Endothelial cell of umbilical vein (primary cell): ENCODE results near the gene COG4. TPM values are rescaled to one million over a fixed set of nuclear protein-coding genes. Genes with fewer than 3 reads are reported as not detected.

Source experiments
- BruUV-seq: library from RNA; stranded (reverse); fragments of 400-500 nt; replicated peaks from 2 replicates; lab custom pipeline; 2021; lab: Mats Ljungman, UMichigan
- CTCF ChIA-PET: fragments of 300-600, 350-600 bp; sonication (Branson Sonifier 250); formaldehyde crosslinking; loops from one replicate; lab custom pipeline; 2021; ENCODE audit warnings: antibody characterized with exemption, inconsistent platforms; lab: Charles Lee
- POLR2A ChIA-PET: fragments of 300-600, 350-600 bp; sonication (Branson Sonifier 250); formaldehyde crosslinking; loops from one replicate; lab custom pipeline; 2021; ENCODE audit warnings: antibody characterized with exemption, inconsistent platforms; lab: Charles Lee
- DNase-seq: peaks from one replicate; pipeline ENCODE4 v3.0.0-alpha.2; 2011; ENCODE audit warnings: low read depth, low spot score
- FAIRE-seq: peaks from 2 replicates; lab custom pipeline; 2011; peaks lifted over from hg19 to GRCh38; lab: Jason Lieb, UNC
- H2AFZ ChIP-seq: 2 replicates; pipeline ENCODE4 v1.6.0; 2012; ENCODE audit warnings: low read depth, low read length, control low read depth, inconsistent platforms
- H3K27ac ChIP-seq: 2 replicates; pipeline ENCODE4 v1.5.1; 2011; ENCODE audit warnings: low read depth, mild to moderate bottlenecking, control low read depth, low read length, moderate library complexity; ENCODE audit not compliant: insufficient read depth
- H3K27me3 ChIP-seq, 2 experiments: 2 replicates each; pipeline versions ENCODE4 v1.6.0 to v1.6.1; 2011; ENCODE audit warnings: low read length in 2 of 2, mixed read lengths in 1 of 2; ENCODE audit not compliant: control insufficient read depth in 2 of 2, insufficient read depth in 2 of 2
- H3K36me3 ChIP-seq, 2 experiments: 2 replicates in 1 of 2; 3 replicates in 1 of 2; pipeline ENCODE4 v1.5.1; 2011; ENCODE audit warnings: low read length in 2 of 2, mild to moderate bottlenecking in 1 of 2, moderate library complexity in 1 of 2; ENCODE audit not compliant: control insufficient read depth in 2 of 2, insufficient read depth in 2 of 2; ENCODE audit errors: extremely low read depth in 1 of 2
- H3K4me1 ChIP-seq: 3 replicates; pipeline ENCODE4 v1.5.1; 2011; ENCODE audit warnings: mild to moderate bottlenecking, low read length; ENCODE audit not compliant: control insufficient read depth, insufficient read depth; ENCODE audit errors: extremely low read depth
- H3K4me2 ChIP-seq: 2 replicates; pipeline ENCODE4 v1.6.1; 2011; ENCODE audit warnings: low read length, control low read depth, mixed read lengths; ENCODE audit not compliant: insufficient read depth
- H3K4me3 ChIP-seq, 3 experiments: fragments of 200-600 bp in 1 of 3; sonication (generic), shearing (Covaris generic) in 1 of 3; replicated peaks in 1 of 3; 2 replicates each; pipeline ENCODE4 v1.5.1; 2011 to 2016; ENCODE audit warnings: control low read depth in 3 of 3, low read length in 3 of 3, mild to moderate bottlenecking in 2 of 3, inconsistent platforms in 1 of 3, low read depth in 1 of 3, moderate library complexity in 1 of 3; ENCODE audit not compliant: insufficient read depth in 1 of 3
- H3K79me2 ChIP-seq: 2 replicates; pipeline ENCODE4 v1.6.0; 2012; ENCODE audit warnings: low read length, inconsistent platforms; ENCODE audit not compliant: control insufficient read depth, insufficient read depth
- H3K9ac ChIP-seq: replicated peaks from 2 replicates; pipeline ENCODE3; 2011; ENCODE audit warnings: low read length, control low read depth; ENCODE audit not compliant: insufficient read depth; ENCODE audit errors: extremely low read depth
- H3K9me1 ChIP-seq: replicated peaks from 3 replicates; pipeline ENCODE4 v1.6.0; 2011; ENCODE audit warnings: mild to moderate bottlenecking, low read length; ENCODE audit not compliant: control insufficient read depth, insufficient read depth; ENCODE audit errors: extremely low read depth
- H3K9me3 ChIP-seq: replicated peaks from 2 replicates; pipeline ENCODE4 v1.5.1; 2012; ENCODE audit warnings: low read length, inconsistent platforms; ENCODE audit not compliant: control insufficient read depth, insufficient read depth
- H4K20me1 ChIP-seq: replicated peaks from 2 replicates; pipeline ENCODE3; 2011; ENCODE audit warnings: mild to moderate bottlenecking, low read length; ENCODE audit not compliant: control insufficient read depth, insufficient read depth; ENCODE audit errors: extremely low read depth
- EZH2 ChIP-seq: IDR thresholded peaks from 2 replicates; pipeline ENCODE4 v1.6.1; 2012; ENCODE audit warnings: borderline replicate concordance, low read depth, mild to moderate bottlenecking, moderate library complexity, low read length, inconsistent platforms; ENCODE audit not compliant: severe bottlenecking
- FOS ChIP-seq: IDR thresholded peaks from 2 replicates; pipeline ENCODE4 v1.6.1; 2011; ENCODE audit warnings: mild to moderate bottlenecking, low read length, moderate library complexity, borderline replicate concordance; ENCODE audit not compliant: insufficient read depth
- MAX ChIP-seq: IDR thresholded peaks from 2 replicates; pipeline ENCODE4 v1.6.1; 2011; ENCODE audit not compliant: insufficient read depth, insufficient read length
- MYC ChIP-seq: IDR thresholded peaks from one replicate; pipeline ENCODE4 v1.6.1; 2011; ENCODE audit warnings: mild to moderate bottlenecking, low read depth, low read length
- POLR2A ChIP-seq: IDR thresholded peaks from 2 replicates; pipeline ENCODE4 v1.6.1; 2012; ENCODE audit warnings: low read depth, mild to moderate bottlenecking, control low read depth, low read length
- dilution Hi-C: fragments of 300-500 bp; cut with MboI; formaldehyde crosslinking; loops from one replicate; pipeline ENCODE4 v1.15.0; 2019; ENCODE audit warnings: low sequenced_read_pairs; ENCODE audit not compliant: extremely low pct_ligation_motif_present
- intact Hi-C: fragments of 100-400 bp; cut with micrococcal nuclease; formaldehyde crosslinking; loops from one replicate; pipeline ENCODE4 v1.10.0; 2022
- polyA plus RNA-seq, 4 experiments: library from polyadenylated mRNA; depleted of rRNA in 3 of 4; stranded (reverse) in 3 of 4; unstranded in 1 of 4; fragments of >200 nt; gene quantifications; 2 replicates each; pipeline versions ENCODE4 v1.2.1 to v1.2.3, GENCODE V29; 2011 to 2012; ENCODE audit warnings: missing spikeins in 1 of 4
- total RNA-seq: library from RNA; stranded (reverse); gene quantifications from 2 replicates; pipeline ENCODE4 v1.2.3, GENCODE V29; 2021
- TF ChIP-seq, protein P1 (sequence below), 2 donors: IDR thresholded peaks; 1 replicate in 1 of 2; 2 replicates in 1 of 2; pipeline ENCODE4 v1.5.1; 2011; ENCODE audit warnings: low read length in 2 of 2, mild to moderate bottlenecking in 2 of 2, moderate library complexity in 2 of 2, control low read depth in 1 of 2, inconsistent platforms in 1 of 2, low read depth in 1 of 2; ENCODE audit not compliant: insufficient read depth in 1 of 2; ENCODE audit errors: extremely low read depth in 1 of 2

The COG4 gene
- total and polyA plus RNA-seq, 2 donors (not counting 3 experiments of a cell fraction or from before 2014, with no cell fraction given): 53.7 to 61.2 TPM

DNA sequence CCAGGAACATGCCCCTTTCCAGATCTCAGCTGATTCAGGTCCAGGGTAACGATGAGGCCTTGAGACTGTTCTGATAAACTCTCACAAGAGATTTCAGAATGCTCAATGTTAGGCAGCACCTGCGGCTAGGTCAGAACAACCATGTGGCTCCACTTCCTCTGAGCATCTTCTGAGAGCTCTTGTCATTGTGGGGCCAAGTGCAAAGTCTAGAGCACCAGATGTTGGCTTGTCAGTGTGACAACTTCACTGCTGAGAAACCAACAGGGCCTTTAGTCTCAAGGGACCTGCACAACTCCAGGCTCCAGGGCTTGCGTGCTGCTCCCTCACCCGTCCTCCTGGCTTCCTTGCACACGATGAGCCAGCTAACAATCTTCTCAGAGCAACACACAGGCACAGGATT lies 39.9 kb downstream of the COG4 start:
- intact Hi-C loops: no loop called here
- DNase-seq: no peak
- no TSS peak for BruUV-seq

GRCh38 chr16:70482624-70483023 lies 40.7 kb downstream of the COG4 start:
- no peak for TF ChIP-seq FOS
- TF ChIP-seq MAX: no peak
- TF ChIP-seq POLR2A: no peak
- TF ChIP-seq, protein P1, sequence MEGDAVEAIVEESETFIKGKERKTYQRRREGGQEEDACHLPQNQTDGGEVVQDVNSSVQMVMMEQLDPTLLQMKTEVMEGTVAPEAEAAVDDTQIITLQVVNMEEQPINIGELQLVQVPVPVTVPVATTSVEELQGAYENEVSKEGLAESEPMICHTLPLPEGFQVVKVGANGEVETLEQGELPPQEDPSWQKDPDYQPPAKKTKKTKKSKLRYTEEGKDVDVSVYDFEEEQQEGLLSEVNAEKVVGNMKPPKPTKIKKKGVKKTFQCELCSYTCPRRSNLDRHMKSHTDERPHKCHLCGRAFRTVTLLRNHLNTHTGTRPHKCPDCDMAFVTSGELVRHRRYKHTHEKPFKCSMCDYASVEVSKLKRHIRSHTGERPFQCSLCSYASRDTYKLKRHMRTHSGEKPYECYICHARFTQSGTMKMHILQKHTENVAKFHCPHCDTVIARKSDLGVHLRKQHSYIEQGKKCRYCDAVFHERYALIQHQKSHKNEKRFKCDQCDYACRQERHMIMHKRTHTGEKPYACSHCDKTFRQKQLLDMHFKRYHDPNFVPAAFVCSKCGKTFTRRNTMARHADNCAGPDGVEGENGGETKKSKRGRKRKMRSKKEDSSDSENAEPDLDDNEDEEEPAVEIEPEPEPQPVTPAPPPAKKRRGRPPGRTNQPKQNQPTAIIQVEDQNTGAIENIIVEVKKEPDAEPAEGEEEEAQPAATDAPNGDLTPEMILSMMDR (IDR thresholded peaks at IDR 0.05; ENCODE audit: extremely low read depth in 1 of 2, insufficient read depth in 1 of 2, low read depth in 1 of 2, low read length in 2 of 2): no peak
- no peak for TF ChIP-seq MYC
- BruUV-seq: no TSS peak
- CTCF ChIA-PET: interaction anchor here (1.0 to 1.9 kb wide), 3 partner anchors 9 to 172 kb away, joined by 3 to 6 read pairs (median 4); no protein-coding TSS in a partner anchor

More for the DNA sequence above, 39.9 kb downstream of the COG4 start:
- no peak overlapping the region for H3K27ac ChIP-seq
- peaks cover 0 to 32% of the 10 kb centered on the region in 2 experiments for H3K36me3 ChIP-seq
- no peak overlapping the region for H3K9ac ChIP-seq
- H3K4me2 ChIP-seq: no peak overlapping the region
- dilution Hi-C loops: no loop called here
- TF ChIP-seq, protein P1 (IDR thresholded peaks at IDR 0.05; ENCODE audit: extremely low read depth in 1 of 2, insufficient read depth in 1 of 2, low read depth in 1 of 2, low read length in 2 of 2): no peak
- no peak for TF ChIP-seq EZH2
- no peaks in the 10 kb centered on the region for H4K20me1 ChIP-seq
- POLR2A ChIA-PET: no interaction called here
- no peaks in the 10 kb centered on the region for H3K79me2 ChIP-seq
- no peaks in the 10 kb centered on the region for H3K9me3 ChIP-seq
- CTCF ChIA-PET: interaction anchor here (1.9 kb wide), 1 partner anchor 25 kb away, joined by 6 read pairs; no protein-coding TSS in a partner anchor
- no peak overlapping the region for H3K4me3 ChIP-seq
- H2AFZ ChIP-seq: no peak overlapping the region
- FAIRE-seq: no peak
- H3K4me1 ChIP-seq: peaks cover 8% of the 10 kb centered on the region
- no peaks in the 10 kb centered on the region for H3K27me3 ChIP-seq
- H3K9me1 ChIP-seq: no peaks in the 10 kb centered on the region

More at GRCh38 chr16:70482624-70483023, 40.7 kb downstream of the COG4 start:
- Histone ChIP-seq H3K79me2 (no peaks in the 10 kb centered on the region), H3K27me3 (no peaks in the 10 kb centered on the region), H3K4me1 (peaks cover 9% of the 10 kb centered on the region), H3K4me3 (no peak overlapping the region), H3K9ac (no peak overlapping the region), H3K4me2 (no peak overlapping the region), H3K36me3 (peaks cover 0 to 32% of the 10 kb centered on the region in 2 experiments), H3K27ac (no peak overlapping the region), H4K20me1 (no peaks in the 10 kb centered on the region), H3K9me3 (no peaks in the 10 kb centered on the region), H2AFZ (no peak overlapping the region), H3K9me1 (no peaks in the 10 kb centered on the region)
- no peak for FAIRE-seq
- DNase-seq: no peak
- intact Hi-C loops (no loop called here), dilution Hi-C loops (no loop called here)
- POLR2A ChIA-PET: no interaction called here
